IPS-15b (cell line): Measurements from ENCODE around the gene SLC23A2.

ENCODE experiments used
- H3K27me3 ChIP-seq: one replicate; pipeline ENCODE4 v1.6.1; 2013; ENCODE audit warnings: low read length; ENCODE audit not compliant: control insufficient read depth, insufficient read depth
- H3K36me3 ChIP-seq: one replicate; pipeline ENCODE4 v1.6.1; 2013; ENCODE audit warnings: low read length; ENCODE audit not compliant: control insufficient read depth, insufficient read depth
- H3K4me1 ChIP-seq: one replicate; pipeline ENCODE4 v1.6.1; 2013; ENCODE audit warnings: mild to moderate bottlenecking, low read length; ENCODE audit not compliant: control insufficient read depth, insufficient read depth
- H3K4me3 ChIP-seq: one replicate; pipeline ENCODE4 v1.5.1; 2013; ENCODE audit warnings: low read depth, low read length
- H3K9ac ChIP-seq: one replicate; pipeline ENCODE4 v1.6.1; 2013; ENCODE audit warnings: low read depth, mild to moderate bottlenecking, low read length
- H3K9me3 ChIP-seq: one replicate; pipeline ENCODE4 v1.6.1; 2013; ENCODE audit warnings: mild to moderate bottlenecking, low read length; ENCODE audit not compliant: control insufficient read depth, insufficient read depth

The SLC23A2 gene

GRCh38 chr20:4829514-4830215, 171.6 kb downstream of the SLC23A2 start:
- Histone ChIP-seq H3K9ac (no peak overlapping the region), H3K4me3 (no peak overlapping the region), H3K4me1 (no peaks in the 10 kb centered on the region)

GRCh38 chr20:4828830-4829513, 172.3 kb downstream of the SLC23A2 start:
- H3K27me3 ChIP-seq, result no peaks in the 10 kb centered on the region
- peaks cover 5% of the 10 kb centered on the region for H3K4me1 ChIP-seq
- no peak overlapping the region for H3K4me3 ChIP-seq
- H3K9ac ChIP-seq, result no peak overlapping the region
- H3K36me3 ChIP-seq, result no peaks in the 10 kb centered on the region
- H3K9me3 ChIP-seq, result no peaks in the 10 kb centered on the region

More at GRCh38 chr20:4829514-4830215, 171.6 kb downstream of the SLC23A2 start:
- no peaks in the 10 kb centered on the region for H3K36me3 ChIP-seq
- H3K9me3 ChIP-seq, result no peaks in the 10 kb centered on the region
- no peaks in the 10 kb centered on the region for H3K27me3 ChIP-seq

- H3K4me3 ChIP-seq, result no peak overlapping the region
- no peaks in the 10 kb centered on the region for H3K9me3 ChIP-seq
- H3K36me3 ChIP-seq, result no peaks in the 10 kb centered on the region
- H3K4me1 ChIP-seq, result peaks cover 7% of the 10 kb centered on the region
- H3K27me3 ChIP-seq, result peaks cover 15% of the 10 kb centered on the region
- H3K9ac ChIP-seq, result no peak overlapping the region
Observed at GRCh38 chr20:4821590-4821989, 179.7 kb downstream of the SLC23A2 start.

- H3K9ac ChIP-seq, result no peak overlapping the region
- H3K36me3 ChIP-seq, result no peaks in the 10 kb centered on the region
- no peak overlapping the region for H3K4me3 ChIP-seq
- H3K9me3 ChIP-seq, result no peaks in the 10 kb centered on the region
- H3K27me3 ChIP-seq, result peaks cover 15% of the 10 kb centered on the region
- H3K4me1 ChIP-seq, result peaks cover 7% of the 10 kb centered on the region
Observed at GRCh38 chr20:4820806-4821518, 180.3 kb downstream of the SLC23A2 start.

- Histone ChIP-seq H3K9me3 (no peaks in the 10 kb centered on the region), H3K4me3 (no peak overlapping the region), H3K9ac (no peak overlapping the region), H3K27me3 (peaks cover 15% of the 10 kb centered on the region), H3K36me3 (no peaks in the 10 kb centered on the region), H3K4me1 (peaks cover 7% of the 10 kb centered on the region)
Observed at GRCh38 chr20:4819901-4820300, 181.4 kb downstream of the SLC23A2 start.

- peaks cover 4% of the 10 kb centered on the region for H3K4me1 ChIP-seq
- H3K9ac ChIP-seq, result no peak overlapping the region
Observed at GRCh38 chr20:4817230-4817671, 184.1 kb downstream of the SLC23A2 start.

GRCh38 chr20:4815628-4816027, 185.7 kb downstream of the SLC23A2 start:
- peaks cover 4% of the 10 kb centered on the region for H3K4me1 ChIP-seq
- no peak overlapping the region for H3K9ac ChIP-seq
- no peaks in the 10 kb centered on the region for H3K36me3 ChIP-seq
- peaks cover 2% of the 10 kb centered on the region for H3K27me3 ChIP-seq
- H3K4me3 ChIP-seq, result no peak overlapping the region
- no peaks in the 10 kb centered on the region for H3K9me3 ChIP-seq

More at GRCh38 chr20:4817230-4817671, 184.1 kb downstream of the SLC23A2 start:
- Histone ChIP-seq H3K4me3 (no peak overlapping the region), H3K27me3 (peaks cover 15% of the 10 kb centered on the region), H3K9me3 (no peaks in the 10 kb centered on the region), H3K36me3 (no peaks in the 10 kb centered on the region)

GRCh38 chr20:4814696-4815252, 186.5 kb downstream of the SLC23A2 start:
- no peaks in the 10 kb centered on the region for H3K36me3 ChIP-seq
- no peaks in the 10 kb centered on the region for H3K9me3 ChIP-seq
- no peak overlapping the region for H3K9ac ChIP-seq
- H3K27me3 ChIP-seq, result no peaks in the 10 kb centered on the region
- H3K4me3 ChIP-seq, result no peak overlapping the region
- peaks cover 4% of the 10 kb centered on the region for H3K4me1 ChIP-seq

- Histone ChIP-seq H3K36me3 (no peaks in the 10 kb centered on the region), H3K27me3 (no peaks in the 10 kb centered on the region), H3K4me3 (no peak overlapping the region), H3K9ac (no peak overlapping the region), H3K4me1 (peaks cover 6% of the 10 kb centered on the region), H3K9me3 (no peaks in the 10 kb centered on the region)
Observed at GRCh38 chr20:4813863-4814695, 187.2 kb downstream of the SLC23A2 start.

GRCh38 chr20:4813076-4813862, 188.0 kb downstream of the SLC23A2 start:
- Histone ChIP-seq H3K9ac (no peak overlapping the region), H3K9me3 (no peaks in the 10 kb centered on the region), H3K4me3 (no peak overlapping the region), H3K27me3 (no peaks in the 10 kb centered on the region), H3K36me3 (no peaks in the 10 kb centered on the region), H3K4me1 (peaks cover 8% of the 10 kb centered on the region)
